Naive thymus-derived CD4-positive, alpha-beta T cell (primary cell): Measurements from ENCODE around the gene DAW1. TPM values are rescaled to one million over a fixed set of nuclear protein-coding genes. Genes with fewer than 3 reads are reported as not detected.
"Not testable (repeated sequence)": the region's sequence is repeated elsewhere in the genome, so short reads cannot be mapped to it uniquely, and the experiment has no call there.

Experiments
- ATAC-seq: fragments of 150-1000 bp; cut with Tn5 transposase; 2 replicates; pipeline ENCODE4 v1.10.0; 2021; ENCODE audit warnings: mild to moderate bottlenecking, moderate library complexity
- CTCF ChIA-PET: fragments of 350-600 bp; sonication (Branson Sonifier 250); formaldehyde crosslinking; loops from one replicate; lab custom pipeline; 2021; ENCODE audit warnings: antibody characterized with exemption; lab: Charles Lee
- POLR2A ChIA-PET: fragments of 350-600 bp; sonication (Branson Sonifier 250); formaldehyde crosslinking; loops from one replicate; lab custom pipeline; 2021; ENCODE audit warnings: antibody characterized with exemption, inconsistent platforms; lab: Charles Lee
- DNase-seq, 9 donors: peaks; one replicate each; pipeline versions ENCODE4 v3.0.0 to v3.0.0-alpha.2; 2020 to 2022; ENCODE audit warnings: mixed read lengths in 1 of 9
- H3K27ac ChIP-seq: one replicate; pipeline ENCODE4 v1.7.0; 2013; ENCODE audit warnings: mild to moderate bottlenecking, low read depth, low read length, moderate library complexity
- H3K27me3 ChIP-seq, 2 donors: one replicate each; pipeline ENCODE4 v1.7.0; 2013; ENCODE audit warnings: low read length in 2 of 2, mild to moderate bottlenecking in 2 of 2, moderate library complexity in 2 of 2; ENCODE audit not compliant: control insufficient read depth in 2 of 2, insufficient read depth in 2 of 2
- H3K36me3 ChIP-seq, 3 experiments: 1 replicate in 2 of 3; 2 replicates in 1 of 3; pipeline ENCODE4 v1.7.0; 2013; ENCODE audit warnings: low read length in 3 of 3, mild to moderate bottlenecking in 3 of 3, moderate library complexity in 1 of 3; ENCODE audit not compliant: insufficient read depth in 3 of 3, control insufficient read depth in 2 of 3
- H3K4me1 ChIP-seq, 2 donors: one replicate each; pipeline ENCODE4 v1.7.0; 2013; ENCODE audit warnings: low read length in 2 of 2, mild to moderate bottlenecking in 2 of 2, moderate library complexity in 1 of 2; ENCODE audit not compliant: control insufficient read depth in 2 of 2, insufficient read depth in 2 of 2
- H3K4me3 ChIP-seq: 2 replicates; pipeline ENCODE4 v1.7.0; 2013; ENCODE audit warnings: mild to moderate bottlenecking, low read length
- H3K9me3 ChIP-seq, 3 experiments: 1 replicate in 2 of 3; 2 replicates in 1 of 3; pipeline ENCODE4 v1.7.0; 2013; ENCODE audit warnings: low read length in 3 of 3; ENCODE audit not compliant: control insufficient read depth in 2 of 3
- H3K27ac Mint-ChIP-seq, 9 donors: one replicate each; pipeline ENCODE4 v1.8.0; 2020 to 2022; ENCODE audit warnings: mixed read lengths in 9 of 9, mild to moderate bottlenecking in 8 of 9, moderate library complexity in 5 of 9, inconsistent platforms in 2 of 9
- H3K27me3 Mint-ChIP-seq, 5 donors: one replicate each; pipeline ENCODE4 v1.8.0; 2021 to 2022; ENCODE audit warnings: mixed read lengths in 5 of 5, mild to moderate bottlenecking in 1 of 5
- H3K36me3 Mint-ChIP-seq, 5 donors: one replicate each; pipeline ENCODE4 v1.8.0; 2020 to 2022; ENCODE audit warnings: mixed read lengths in 5 of 5, mild to moderate bottlenecking in 3 of 5, inconsistent platforms in 1 of 5
- H3K4me1 Mint-ChIP-seq, 7 donors: one replicate each; pipeline ENCODE4 v1.8.0; 2020 to 2022; ENCODE audit warnings: mixed read lengths in 7 of 7, mild to moderate bottlenecking in 3 of 7, inconsistent platforms in 1 of 7
- H3K4me3 Mint-ChIP-seq, 10 donors: one replicate each; pipeline ENCODE4 v1.8.0; 2020 to 2022; ENCODE audit warnings: mild to moderate bottlenecking in 10 of 10, mixed read lengths in 10 of 10, moderate library complexity in 6 of 10, inconsistent platforms in 2 of 10
- H3K9me3 Mint-ChIP-seq, 11 donors: one replicate each; pipeline ENCODE4 v1.8.0; 2020 to 2022; ENCODE audit warnings: mixed read lengths in 11 of 11, mild to moderate bottlenecking in 4 of 11, inconsistent platforms in 1 of 11, moderate library complexity in 1 of 11
- intact Hi-C, 2 donors: fragments of 100-400 bp; cut with micrococcal nuclease; formaldehyde crosslinking; loops; one replicate each; pipeline ENCODE4 v1.15.1; 2023
- polyA plus RNA-seq, 2 donors: library from polyadenylated mRNA; unstranded; fragments of 300-500 nt; fragmentation: Illumina TruSeq; gene quantifications; one replicate each; pipeline ENCODE4 v1.2.3, GENCODE V29; 2021
- total RNA-seq, 6 experiments: library from RNA in 5 of 6; stranded (reverse) in 5 of 6; gene quantifications; 1 replicate in 5 of 6; 2 replicates in 1 of 6; pipeline ENCODE4 v1.2.3 and lab custom pipeline; 2021 to 2026

DAW1 gene
- total and polyA plus RNA-seq, 7 experiments from 2014 or later: not detected

DNA sequence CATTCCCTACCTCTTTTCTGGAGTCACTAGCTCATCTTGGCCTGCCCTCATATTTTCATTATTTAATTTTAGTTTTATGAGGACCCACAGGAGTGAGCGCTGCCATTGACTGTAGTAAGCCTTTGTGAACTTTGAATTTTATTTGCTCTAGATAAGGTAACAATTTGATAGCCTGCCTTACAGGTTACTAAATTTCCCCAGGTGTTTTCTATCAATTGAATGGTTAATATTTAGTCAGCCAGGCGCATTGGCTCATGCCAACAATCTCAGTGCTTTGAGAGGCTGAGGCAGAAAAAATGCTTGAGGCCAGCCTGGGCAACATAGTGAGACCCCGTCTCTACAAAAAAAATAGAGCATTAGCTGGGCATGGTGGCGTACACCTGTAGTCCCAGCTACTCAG is 50.2 kb downstream of the DAW1 start:
- Histone ChIP-seq H3K9me3 (no peaks in the 10 kb centered on the region), H3K4me1 (no peaks in the 10 kb centered on the region), H3K36me3 (no peaks in the 10 kb centered on the region), H3K4me3 (no peak overlapping the region), H3K27me3 (no peaks in the 10 kb centered on the region), H3K27ac (no peak overlapping the region)
- no peaks in the 10 kb centered on the region for H3K36me3 Mint-ChIP-seq
- POLR2A ChIA-PET: no interaction called here
- no peak overlapping the region for H3K4me3 Mint-ChIP-seq
- H3K4me1 Mint-ChIP-seq: no peaks in the 10 kb centered on the region
- no peak for DNase-seq
- intact Hi-C loops: no loop called here
- no peak overlapping the region for H3K27ac Mint-ChIP-seq
- H3K9me3 Mint-ChIP-seq: peaks cover 0 to 4% (median 2%) of the 10 kb centered on the region in 11 donors
- ATAC-seq: no peak
- H3K27me3 Mint-ChIP-seq: peaks cover 0 to 34% (median 15%) of the 10 kb centered on the region in 5 donors
- CTCF ChIA-PET: no interaction called here

GRCh38 chr2:227932001-227932400 is 60.6 kb downstream of the DAW1 start:
- ChIA-PET POLR2A (no interaction called here), CTCF (no interaction called here)
- DNase-seq (no peak), ATAC-seq (no peak)
- intact Hi-C loops: no loop called here
- Mint-ChIP-seq H3K4me3 (no peak overlapping the region), H3K9me3 (peaks cover 1 to 15% (median 4%) of the 10 kb centered on the region in 11 donors), H3K27ac (no peak overlapping the region), H3K27me3 (peaks cover 0 to 10% (median 0%) of the 10 kb centered on the region in 5 donors), H3K36me3 (no peaks in the 10 kb centered on the region), H3K4me1 (peaks cover 0 to 3% (median 0%) of the 10 kb centered on the region in 7 donors)
- Histone ChIP-seq H3K4me1 (no peaks in the 10 kb centered on the region), H3K9me3 (no peaks in the 10 kb centered on the region), H3K4me3 (no peak overlapping the region), H3K36me3 (no peaks in the 10 kb centered on the region), H3K27ac (no peak overlapping the region), H3K27me3 (no peaks in the 10 kb centered on the region)

GRCh38 chr2:227932403-227932802 is 61.0 kb downstream of the DAW1 start:
- ATAC-seq: no peak
- H3K27ac Mint-ChIP-seq: no peak overlapping the region
- Histone ChIP-seq H3K27ac (no peak overlapping the region), H3K4me3 (no peak overlapping the region), H3K4me1 (no peaks in the 10 kb centered on the region), H3K36me3 (no peaks in the 10 kb centered on the region), H3K27me3 (no peaks in the 10 kb centered on the region), H3K9me3 (no peaks in the 10 kb centered on the region)
- POLR2A ChIA-PET: no interaction called here
- H3K4me1 Mint-ChIP-seq: peaks cover 0 to 3% (median 0%) of the 10 kb centered on the region in 7 donors
- peaks cover 0 to 11% (median 3%) of the 10 kb centered on the region in 11 donors for H3K9me3 Mint-ChIP-seq
- intact Hi-C loops: no loop called here
- peaks cover 0 to 15% (median 0%) of the 10 kb centered on the region in 5 donors for H3K27me3 Mint-ChIP-seq
- CTCF ChIA-PET: no interaction called here
- no peak for DNase-seq
- H3K36me3 Mint-ChIP-seq: no peaks in the 10 kb centered on the region
- H3K4me3 Mint-ChIP-seq: no peak overlapping the region

GRCh38 chr2:227933884-227934283 is 62.5 kb downstream of the DAW1 start:
- POLR2A ChIA-PET: no interaction called here
- DNase-seq: no peak
- H3K27me3 Mint-ChIP-seq: peaks cover 0 to 19% (median under 1%) of the 10 kb centered on the region in 5 donors
- ATAC-seq: no peak
- Histone ChIP-seq H3K4me3 (no peak overlapping the region), H3K4me1 (no peaks in the 10 kb centered on the region), H3K27ac (no peak overlapping the region), H3K27me3 (no peaks in the 10 kb centered on the region), H3K36me3 (no peaks in the 10 kb centered on the region), H3K9me3 (no peaks in the 10 kb centered on the region)
- intact Hi-C loops: no loop called here
- CTCF ChIA-PET: no interaction called here
- peaks cover 0 to 3% (median 0%) of the 10 kb centered on the region in 7 donors for H3K4me1 Mint-ChIP-seq
- H3K9me3 Mint-ChIP-seq: peaks cover 0 to 10% (median 4%) of the 10 kb centered on the region in 11 donors
- no peaks in the 10 kb centered on the region for H3K36me3 Mint-ChIP-seq
- no peak overlapping the region for H3K4me3 Mint-ChIP-seq
- H3K27ac Mint-ChIP-seq: no peak overlapping the region

DNA sequence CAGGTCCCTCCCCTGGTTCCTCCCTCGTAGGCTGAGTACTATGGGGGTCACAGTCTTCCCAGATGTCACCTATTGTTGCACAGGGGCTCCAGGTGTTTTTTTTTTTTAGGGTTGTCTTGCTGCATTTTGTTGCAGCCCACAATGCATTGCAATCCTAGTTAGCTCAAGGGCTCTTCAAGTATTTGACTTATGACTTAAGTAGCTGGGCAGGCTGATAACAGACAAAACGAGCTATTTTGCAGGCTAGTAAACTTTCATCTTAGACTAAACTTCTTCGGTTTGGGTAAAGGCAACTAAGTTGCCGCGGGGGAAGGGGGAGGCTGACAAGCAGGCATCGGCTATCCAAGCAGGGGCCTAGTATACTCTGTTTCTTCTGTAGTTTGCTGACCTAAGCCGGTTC is 64.8 kb downstream of the DAW1 start:
- H3K4me1 ChIP-seq, CTCF ChIA-PET, DNase-seq, ATAC-seq, H3K27me3 ChIP-seq, H3K4me3 ChIP-seq, H3K4me3 Mint-ChIP-seq, H3K27ac ChIP-seq, H3K27ac Mint-ChIP-seq, intact Hi-C loops, H3K36me3 Mint-ChIP-seq, H3K9me3 ChIP-seq, POLR2A ChIA-PET, H3K36me3 ChIP-seq, H3K9me3 Mint-ChIP-seq, H3K4me1 Mint-ChIP-seq: not testable (repeated sequence)
- H3K27me3 Mint-ChIP-seq: peaks cover 0 to 18% (median 10%) of the 10 kb centered on the region in 5 donors

GRCh38 chr2:227939271-227940027 is 68.0 kb downstream of the DAW1 start:
- H3K27ac Mint-ChIP-seq: no peak overlapping the region
- no peaks in the 10 kb centered on the region for H3K36me3 ChIP-seq
- no peak overlapping the region for H3K4me3 Mint-ChIP-seq
- intact Hi-C loops: no loop called here
- H3K4me1 ChIP-seq: no peaks in the 10 kb centered on the region
- H3K27me3 ChIP-seq: no peaks in the 10 kb centered on the region
- ChIA-PET POLR2A (no interaction called here), CTCF (no interaction called here)
- H3K36me3 Mint-ChIP-seq: no peaks in the 10 kb centered on the region
- H3K27me3 Mint-ChIP-seq: peaks cover 0 to 23% (median 10%) of the 10 kb centered on the region in 5 donors
- H3K9me3 Mint-ChIP-seq: peaks cover 0 to 8% (median 5%) of the 10 kb centered on the region in 11 donors
- no peak for ATAC-seq
- H3K4me1 Mint-ChIP-seq: peaks cover 0 to 3% (median 0%) of the 10 kb centered on the region in 7 donors
- H3K9me3 ChIP-seq: no peaks in the 10 kb centered on the region
- DNase-seq: no peak
- no peak overlapping the region for H3K27ac ChIP-seq
- no peak overlapping the region for H3K4me3 ChIP-seq

GRCh38 chr2:227942021-227942420 is 70.6 kb downstream of the DAW1 start:
- Mint-ChIP-seq H3K27ac (no peak overlapping the region), H3K4me1 (peaks cover 0 to 3% (median 0%) of the 10 kb centered on the region in 7 donors), H3K36me3 (peaks cover 0 to 3% (median 0%) of the 10 kb centered on the region in 5 donors), H3K9me3 (peaks cover 0 to 8% (median 3%) of the 10 kb centered on the region in 11 donors), H3K4me3 (no peak overlapping the region), H3K27me3 (peaks cover 0 to 14% (median 10%) of the 10 kb centered on the region in 5 donors)
- intact Hi-C loops: no loop called here
- Histone ChIP-seq H3K4me3 (no peak overlapping the region), H3K27me3 (no peaks in the 10 kb centered on the region), H3K4me1 (no peaks in the 10 kb centered on the region), H3K36me3 (no peaks in the 10 kb centered on the region), H3K27ac (no peak overlapping the region), H3K9me3 (no peaks in the 10 kb centered on the region)
- no peak for DNase-seq
- no peak for ATAC-seq
- POLR2A ChIA-PET: no interaction called here
- CTCF ChIA-PET: no interaction called here
